ENCODE measurements around the gene ZNF629.

Gene ZNF629

GRCh38 chr16:30738984-30739951 lies 47.7 kb downstream of the ZNF629 start:
- no peak for DNase-seq
- in situ Hi-C loops (cut with HindIII; ENCODE audit: low pct_ligation_motif_present, low pct_unique_long_range_greater_than_20kb, low sequenced_read_pairs): no loop called here

- in situ Hi-C loops (cut with HindIII; ENCODE audit: low pct_ligation_motif_present, low pct_unique_long_range_greater_than_20kb, low sequenced_read_pairs): no loop called here
- DNase-seq: no peak
Observed at GRCh38 chr16:30737794-30738648, 49.0 kb downstream of the ZNF629 start.

- in situ Hi-C loops (cut with HindIII; ENCODE audit: low pct_ligation_motif_present, low pct_unique_long_range_greater_than_20kb, low sequenced_read_pairs): no loop called here
Observed at GRCh38 chr16:30736995-30737793, 49.8 kb downstream of the ZNF629 start.

GRCh38 chr16:30731411-30731810 lies 55.6 kb downstream of the ZNF629 start:
- in situ Hi-C loops (cut with HindIII; ENCODE audit: low pct_ligation_motif_present, low pct_unique_long_range_greater_than_20kb, low sequenced_read_pairs): no loop called here
- DNase-seq: no peak

More at GRCh38 chr16:30736995-30737793, 49.8 kb downstream of the ZNF629 start:
- DNase-seq: no peak

GRCh38 chr16:30728899-30729672 lies 57.9 kb downstream of the ZNF629 start:
- in situ Hi-C loops (cut with HindIII; ENCODE audit: low pct_ligation_motif_present, low pct_unique_long_range_greater_than_20kb, low sequenced_read_pairs): no loop called here
- DNase-seq: no peak
